KMS-11 (cell line): ENCODE data around the gene TARDBP.
"Not testable (repeated sequence)": the region's sequence is repeated elsewhere in the genome, so short reads cannot be mapped to it uniquely, and the experiment has no call there.

Experiments used
- H2AFZ ChIP-seq: fragments of 200-600 bp; sonication (generic); 2 replicates; pipeline ENCODE4 v1.6.1; 2016; ENCODE audit warnings: antibody characterized with exemption, mixed run types, low read depth
- H3K27ac ChIP-seq: fragments of 200-600 bp; sonication (generic); 2 replicates; pipeline ENCODE4 v1.6.1; 2016; ENCODE audit warnings: mild to moderate bottlenecking, mixed run types
- H3K27me3 ChIP-seq: fragments of 200-600 bp; sonication (generic); 2 replicates; pipeline ENCODE4 v1.6.1; 2017; ENCODE audit warnings: mild to moderate bottlenecking, low read depth, mixed run types, moderate library complexity; ENCODE audit not compliant: insufficient read depth
- H3K36me3 ChIP-seq: fragments of 200-600 bp; sonication (generic); 2 replicates; pipeline ENCODE4 v1.6.1; 2017; ENCODE audit warnings: mild to moderate bottlenecking, mixed run types; ENCODE audit not compliant: insufficient read depth
- H3K4me1 ChIP-seq: fragments of 200-600 bp; sonication (generic); 2 replicates; pipeline ENCODE4 v1.6.1; 2016; ENCODE audit warnings: mild to moderate bottlenecking, low read depth, mixed run types; ENCODE audit not compliant: poor library complexity, severe bottlenecking
- H3K4me2 ChIP-seq: fragments of 200-600 bp; sonication (generic); 2 replicates; pipeline ENCODE4 v1.7.0; 2016; ENCODE audit warnings: mild to moderate bottlenecking, mixed run types
- H3K4me3 ChIP-seq: fragments of 200-600 bp; sonication (generic); IDR thresholded peaks from 2 replicates; pipeline ENCODE4 v1.6.1; 2017; ENCODE audit warnings: low read depth, low read length, mixed read lengths; ENCODE audit not compliant: insufficient read depth
- H3K79me2 ChIP-seq: fragments of 200-600 bp; sonication (generic); 2 replicates; pipeline ENCODE4 v1.6.1; 2016; ENCODE audit warnings: low read depth, mixed run types; ENCODE audit not compliant: insufficient read depth
- H3K9ac ChIP-seq: fragments of 200-600 bp; sonication (generic); 2 replicates; pipeline ENCODE4 v1.6.1; 2016; ENCODE audit warnings: mild to moderate bottlenecking, mixed run types
- H4K20me1 ChIP-seq: fragments of 200-600 bp; sonication (generic); 2 replicates; pipeline ENCODE4 v1.6.1; 2016; ENCODE audit warnings: mild to moderate bottlenecking, mixed run types; ENCODE audit not compliant: insufficient read depth
- TF ChIP-seq, protein P1 (sequence below): fragments of 200-600 bp; sonication (generic); conservative IDR thresholded peaks from 2 replicates; pipeline ENCODE4 v1.6.1; 2017; ENCODE audit warnings: low read depth, mild to moderate bottlenecking, antibody characterized with exemption, low read length, moderate library complexity, mixed read lengths

Gene TARDBP

DNA sequence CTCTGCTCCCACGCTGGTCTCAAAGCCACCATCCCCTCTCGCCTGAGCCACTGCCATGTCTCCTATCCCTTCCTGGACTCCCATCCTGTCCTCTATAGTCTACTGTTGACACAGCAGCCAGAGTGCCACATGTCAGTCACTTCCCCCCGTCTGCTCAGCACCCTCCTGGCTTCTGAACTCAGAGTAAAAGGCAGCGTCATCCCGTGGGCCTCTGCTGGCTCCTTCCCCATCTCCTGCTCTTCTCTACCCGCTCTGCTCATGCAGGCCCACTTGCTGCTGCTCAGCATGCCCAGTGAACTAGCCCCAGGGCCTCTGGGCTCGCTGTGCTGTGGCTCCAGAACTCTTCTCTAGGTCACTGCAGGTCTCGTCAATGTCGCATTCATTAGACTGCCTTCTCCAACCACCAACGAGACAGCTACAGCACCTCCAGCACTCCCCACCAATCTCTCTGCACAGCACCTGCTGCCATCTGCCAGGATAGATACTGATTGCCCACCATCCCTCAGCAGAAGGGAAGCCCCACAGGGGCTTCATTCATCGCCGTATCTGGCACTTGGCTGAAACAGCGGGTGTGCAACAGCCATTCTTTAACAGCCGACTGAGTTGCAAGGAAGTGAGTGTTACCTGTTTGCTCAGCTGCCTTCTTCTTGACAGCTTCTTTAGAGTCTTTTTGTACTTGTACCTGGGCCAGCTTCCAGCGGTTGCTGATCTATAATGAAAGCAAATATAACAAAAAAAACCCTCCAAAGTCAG, 59.2 kb downstream of the TARDBP start:
- H3K27me3 ChIP-seq, result no peaks in the 10 kb centered on the region
- no peak overlapping the region for H2AFZ ChIP-seq
- TF ChIP-seq, protein P1, sequence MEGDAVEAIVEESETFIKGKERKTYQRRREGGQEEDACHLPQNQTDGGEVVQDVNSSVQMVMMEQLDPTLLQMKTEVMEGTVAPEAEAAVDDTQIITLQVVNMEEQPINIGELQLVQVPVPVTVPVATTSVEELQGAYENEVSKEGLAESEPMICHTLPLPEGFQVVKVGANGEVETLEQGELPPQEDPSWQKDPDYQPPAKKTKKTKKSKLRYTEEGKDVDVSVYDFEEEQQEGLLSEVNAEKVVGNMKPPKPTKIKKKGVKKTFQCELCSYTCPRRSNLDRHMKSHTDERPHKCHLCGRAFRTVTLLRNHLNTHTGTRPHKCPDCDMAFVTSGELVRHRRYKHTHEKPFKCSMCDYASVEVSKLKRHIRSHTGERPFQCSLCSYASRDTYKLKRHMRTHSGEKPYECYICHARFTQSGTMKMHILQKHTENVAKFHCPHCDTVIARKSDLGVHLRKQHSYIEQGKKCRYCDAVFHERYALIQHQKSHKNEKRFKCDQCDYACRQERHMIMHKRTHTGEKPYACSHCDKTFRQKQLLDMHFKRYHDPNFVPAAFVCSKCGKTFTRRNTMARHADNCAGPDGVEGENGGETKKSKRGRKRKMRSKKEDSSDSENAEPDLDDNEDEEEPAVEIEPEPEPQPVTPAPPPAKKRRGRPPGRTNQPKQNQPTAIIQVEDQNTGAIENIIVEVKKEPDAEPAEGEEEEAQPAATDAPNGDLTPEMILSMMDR, result no peak
- no peak overlapping the region for H3K4me2 ChIP-seq
- no peak overlapping the region for H3K27ac ChIP-seq
- H3K4me3 ChIP-seq, result no peak overlapping the region
- H3K36me3 ChIP-seq, result peaks cover 6% of the 10 kb centered on the region; the same call in 1 of the 2 replicates
- H3K9ac ChIP-seq, result no peak overlapping the region
- no peaks in the 10 kb centered on the region for H3K79me2 ChIP-seq
- no peaks in the 10 kb centered on the region for H4K20me1 ChIP-seq
- no peaks in the 10 kb centered on the region for H3K4me1 ChIP-seq

DNA sequence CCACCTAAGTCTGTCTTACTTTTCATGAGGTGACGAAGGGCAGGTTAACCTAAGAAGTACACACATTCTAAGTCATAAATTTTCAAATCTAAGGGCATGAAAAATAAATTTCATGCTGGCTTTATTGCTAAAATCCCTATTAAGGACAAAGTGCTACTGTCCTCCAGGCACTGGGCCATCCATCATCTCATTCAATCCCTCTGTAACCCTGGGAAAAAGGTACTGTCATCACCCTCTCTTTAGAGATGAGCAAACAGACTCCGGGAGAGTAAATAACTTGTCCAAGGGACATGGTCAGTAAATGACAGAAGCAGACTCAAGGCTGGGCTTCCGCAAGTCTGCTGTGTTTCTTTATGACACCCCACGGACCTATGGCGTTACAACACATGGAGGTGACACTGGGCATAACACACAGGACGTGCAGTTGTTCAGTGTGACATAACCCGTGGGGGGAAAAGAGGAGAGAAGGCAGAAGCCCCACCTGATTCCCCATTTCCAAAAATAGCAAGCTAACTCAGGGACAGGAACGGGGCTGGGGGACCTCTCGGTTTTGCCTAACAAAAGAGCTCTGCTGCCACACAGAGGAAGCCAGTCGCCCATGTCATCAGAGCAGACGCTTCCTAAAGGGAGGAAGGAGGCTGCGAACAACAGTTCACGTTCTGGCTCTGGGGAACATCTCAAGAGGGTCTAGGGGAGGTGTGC, 59.9 kb downstream of the TARDBP start:
- Histone ChIP-seq H3K4me3 (no peak overlapping the region), H3K79me2 (no peaks in the 10 kb centered on the region), H3K27ac (no peak overlapping the region), H3K27me3 (no peaks in the 10 kb centered on the region), H3K4me2 (no peak overlapping the region), H3K36me3 (peaks cover 6% of the 10 kb centered on the region; the same call in 1 of the 2 replicates), H3K4me1 (no peaks in the 10 kb centered on the region), H4K20me1 (no peaks in the 10 kb centered on the region), H3K9ac (no peak overlapping the region), H2AFZ (no peak overlapping the region)
- TF ChIP-seq, protein P1, result no peak

DNA sequence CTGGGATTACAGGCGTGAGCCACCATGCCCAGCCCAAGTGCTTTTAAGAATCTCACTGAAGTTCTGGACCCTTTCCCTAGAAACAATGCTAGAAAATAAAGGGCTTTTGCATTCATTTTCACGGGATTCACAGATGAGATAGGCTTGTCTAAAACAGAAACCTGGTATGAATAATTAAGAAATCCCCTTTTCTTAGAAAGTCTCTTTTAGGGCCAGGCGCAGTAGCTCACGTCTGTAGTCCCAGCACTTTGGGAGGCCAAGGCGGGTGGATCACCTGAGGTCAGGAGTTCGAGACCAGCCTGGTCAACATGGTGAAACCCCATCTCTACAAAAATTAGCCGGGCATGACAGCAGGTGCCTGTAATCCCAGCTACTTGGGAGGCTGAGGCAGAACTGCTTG, 60.9 kb downstream of the TARDBP start:
- H3K9ac ChIP-seq, H3K79me2 ChIP-seq, H2AFZ ChIP-seq, H3K27me3 ChIP-seq, H3K4me1 ChIP-seq, H3K4me2 ChIP-seq, H3K36me3 ChIP-seq, H3K4me3 ChIP-seq, H4K20me1 ChIP-seq, H3K27ac ChIP-seq: not testable (repeated sequence)
